ENCODE results near the gene PDE10A. TPM values are rescaled to one million over a fixed set of nuclear protein-coding genes. Genes with fewer than 3 reads are reported as not detected.

The PDE10A gene
- total RNA-seq, 1 donor from 2014 or later, result 6.9 TPM

GRCh38 chr6:165640806-165641205, 22.2 kb downstream of the PDE10A start:
- H3K4me3 ChIP-seq (ENCODE audit: low read depth, low read length), result no peak overlapping the region

GRCh38 chr6:165638530-165638929, 24.5 kb downstream of the PDE10A start:
- no peak overlapping the region for H3K4me3 ChIP-seq (ENCODE audit: low read depth, low read length)
- TF ChIP-seq CTCF (conservative IDR thresholded peaks at IDR 0.05; ENCODE audit: low read depth, low read length), result no peak
- no peak for DNase-seq (ENCODE audit: low read depth)

More at GRCh38 chr6:165640806-165641205, 22.2 kb downstream of the PDE10A start:
- DNase-seq (ENCODE audit: low read depth), result no peak
- TF ChIP-seq CTCF (conservative IDR thresholded peaks at IDR 0.05; ENCODE audit: low read depth, low read length), result no peak

GRCh38 chr6:165637586-165637985, 25.5 kb downstream of the PDE10A start:
- no peak for TF ChIP-seq CTCF (conservative IDR thresholded peaks at IDR 0.05; ENCODE audit: low read depth, low read length)
- no peak for DNase-seq (ENCODE audit: low read depth)
- no peak overlapping the region for H3K4me3 ChIP-seq (ENCODE audit: low read depth, low read length)

- TF ChIP-seq CTCF (conservative IDR thresholded peaks at IDR 0.05; ENCODE audit: low read depth, low read length), result no peak
- DNase-seq (ENCODE audit: low read depth), result no peak
- no peak overlapping the region for H3K4me3 ChIP-seq (ENCODE audit: low read depth, low read length)
Measured at GRCh38 chr6:165636402-165637048, 26.5 kb downstream of the PDE10A start.

- no peak for DNase-seq (ENCODE audit: low read depth)
- no peak for TF ChIP-seq CTCF (conservative IDR thresholded peaks at IDR 0.05; ENCODE audit: low read depth, low read length)
- no peak overlapping the region for H3K4me3 ChIP-seq (ENCODE audit: low read depth, low read length)
Measured at GRCh38 chr6:165635965-165636364, 27.1 kb downstream of the PDE10A start.

- TF ChIP-seq CTCF (conservative IDR thresholded peaks at IDR 0.05; ENCODE audit: low read depth, low read length), result no peak
- no peak overlapping the region for H3K4me3 ChIP-seq (ENCODE audit: low read depth, low read length)
- DNase-seq (ENCODE audit: low read depth), result no peak
Measured at GRCh38 chr6:165634101-165634880, 28.8 kb downstream of the PDE10A start.

All from epithelial cell of proximal tubule (primary cell).